Transverse colon (tissue), 3 donors: Measurements from ENCODE around the gene KCNH2.

Source experiments
- EP300 ChIP-seq: sonication (generic); formaldehyde crosslinking; IDR thresholded peaks from one replicate; pipeline ENCODE4 v1.6.1; 2017; ENCODE audit warnings: antibody characterized with exemption, low read depth
- POLR2A ChIP-seq: fragments of 450-650 bp; IDR thresholded peaks from one replicate; pipeline ENCODE4 v1.6.1; 2016; ENCODE audit warnings: antibody characterized with exemption, mild to moderate bottlenecking, moderate library complexity
- TF ChIP-seq, protein P1 (sequence below), 5 experiments: fragments of 200-600 bp in 3 of 5; fragments of 450-650 bp in 2 of 5; sonication (generic) in 3 of 5; IDR thresholded peaks; 1 replicate in 2 of 5; 2 replicates in 3 of 5; pipeline ENCODE4 v1.5.1; 2016 to 2017; ENCODE audit warnings: antibody characterized with exemption in 5 of 5, inconsistent platforms in 3 of 5, mild to moderate bottlenecking in 2 of 5, moderate library complexity in 1 of 5

DNA sequence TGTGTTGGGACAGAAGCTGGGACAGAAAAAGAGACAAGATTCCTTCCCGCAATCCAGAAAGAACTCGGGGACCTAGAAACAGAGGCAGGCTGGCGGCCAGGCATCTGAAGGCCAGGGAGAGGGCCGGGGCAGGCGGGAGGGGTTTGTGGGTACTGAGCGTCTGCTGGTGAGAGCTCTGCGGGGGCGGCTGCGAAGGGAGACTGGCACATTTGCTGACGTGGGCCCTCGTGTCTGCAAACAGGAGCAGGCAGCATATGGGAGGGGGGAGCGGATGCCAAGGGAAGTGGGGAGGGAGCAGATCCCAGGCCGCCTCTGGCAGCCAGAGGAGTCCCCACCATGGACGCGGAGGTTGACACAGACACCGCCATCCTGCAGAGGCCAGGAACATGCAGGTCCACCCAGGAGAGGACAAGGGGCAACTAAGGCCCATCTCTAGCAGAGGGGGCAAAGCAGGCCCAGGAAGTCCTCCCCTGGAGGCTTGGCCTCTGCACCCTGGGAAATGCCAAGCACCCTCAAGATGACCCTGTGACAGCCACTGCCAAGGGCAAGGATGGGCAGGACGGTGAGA lies 32.2 kb downstream of the KCNH2 start:
- TF ChIP-seq POLR2A: no peak
- TF ChIP-seq, protein P1, sequence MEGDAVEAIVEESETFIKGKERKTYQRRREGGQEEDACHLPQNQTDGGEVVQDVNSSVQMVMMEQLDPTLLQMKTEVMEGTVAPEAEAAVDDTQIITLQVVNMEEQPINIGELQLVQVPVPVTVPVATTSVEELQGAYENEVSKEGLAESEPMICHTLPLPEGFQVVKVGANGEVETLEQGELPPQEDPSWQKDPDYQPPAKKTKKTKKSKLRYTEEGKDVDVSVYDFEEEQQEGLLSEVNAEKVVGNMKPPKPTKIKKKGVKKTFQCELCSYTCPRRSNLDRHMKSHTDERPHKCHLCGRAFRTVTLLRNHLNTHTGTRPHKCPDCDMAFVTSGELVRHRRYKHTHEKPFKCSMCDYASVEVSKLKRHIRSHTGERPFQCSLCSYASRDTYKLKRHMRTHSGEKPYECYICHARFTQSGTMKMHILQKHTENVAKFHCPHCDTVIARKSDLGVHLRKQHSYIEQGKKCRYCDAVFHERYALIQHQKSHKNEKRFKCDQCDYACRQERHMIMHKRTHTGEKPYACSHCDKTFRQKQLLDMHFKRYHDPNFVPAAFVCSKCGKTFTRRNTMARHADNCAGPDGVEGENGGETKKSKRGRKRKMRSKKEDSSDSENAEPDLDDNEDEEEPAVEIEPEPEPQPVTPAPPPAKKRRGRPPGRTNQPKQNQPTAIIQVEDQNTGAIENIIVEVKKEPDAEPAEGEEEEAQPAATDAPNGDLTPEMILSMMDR (IDR thresholded peaks at IDR 0.05): no peak
- TF ChIP-seq EP300: no peak
